Cardiac fibroblast (primary cell): Measurements from ENCODE around the gene TNIK.

Experiments
- DNase-seq, 2 donors: peaks; one replicate each; pipeline versions ENCODE4 v3.0.0 to v3.0.0-alpha.2; 2010; ENCODE audit warnings: low read depth in 2 of 2
- H3K4me3 ChIP-seq, 2 donors: replicated peaks in 1 of 2; 1 replicate in 1 of 2; 2 replicates in 1 of 2; pipeline ENCODE4 v1.5.1; 2011; ENCODE audit warnings: low read depth in 2 of 2, low read length in 2 of 2, mild to moderate bottlenecking in 2 of 2, moderate library complexity in 1 of 2
- TF ChIP-seq, protein P1 (sequence below): IDR thresholded peaks from one replicate; pipeline ENCODE4 v1.5.1; 2011; ENCODE audit warnings: low read depth, mild to moderate bottlenecking, low read length, inconsistent platforms

Gene TNIK

DNA sequence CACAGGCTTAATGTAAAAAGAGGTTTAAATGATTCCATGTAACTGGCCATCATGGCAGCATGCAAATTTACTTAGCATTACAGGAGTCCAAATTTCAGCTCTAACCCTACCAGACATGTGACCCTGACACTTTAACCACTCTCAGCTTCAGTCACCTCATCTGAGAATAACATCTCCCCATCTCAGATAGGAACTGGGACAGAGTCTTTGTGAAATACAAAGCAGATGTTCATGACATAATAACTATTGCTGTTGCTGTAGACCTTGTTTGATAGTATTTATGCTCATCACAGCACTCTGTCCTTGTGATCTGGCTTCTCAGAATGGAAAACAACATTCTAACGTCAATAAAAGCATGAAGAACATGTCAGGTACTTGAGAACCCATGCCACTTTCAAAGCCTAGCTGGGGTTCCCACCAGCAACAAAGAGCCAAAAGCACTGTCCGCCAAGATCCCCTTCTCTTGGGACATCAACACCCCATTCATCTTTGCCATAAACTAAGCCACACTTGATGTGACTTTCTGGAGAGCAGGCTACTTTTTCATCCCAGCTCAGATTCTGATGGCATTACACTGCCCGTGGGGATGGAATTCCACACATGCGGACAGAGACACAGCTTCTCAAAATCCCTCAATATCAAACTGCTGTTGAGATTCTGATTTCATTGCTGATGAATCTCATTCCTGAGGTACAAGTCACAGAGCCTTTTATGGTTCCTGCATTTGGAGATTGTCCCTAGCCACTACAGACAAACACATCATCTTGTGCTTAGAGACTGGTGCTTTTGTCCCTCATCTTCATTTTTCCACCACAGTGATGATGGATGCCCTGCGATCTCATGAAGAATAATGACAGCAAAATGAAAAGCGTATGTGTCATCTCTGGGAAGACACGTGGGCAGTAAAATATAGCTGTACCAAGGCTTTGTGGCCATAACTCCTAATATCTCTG, 202.7 kb downstream of the TNIK start:
- TF ChIP-seq, protein P1, sequence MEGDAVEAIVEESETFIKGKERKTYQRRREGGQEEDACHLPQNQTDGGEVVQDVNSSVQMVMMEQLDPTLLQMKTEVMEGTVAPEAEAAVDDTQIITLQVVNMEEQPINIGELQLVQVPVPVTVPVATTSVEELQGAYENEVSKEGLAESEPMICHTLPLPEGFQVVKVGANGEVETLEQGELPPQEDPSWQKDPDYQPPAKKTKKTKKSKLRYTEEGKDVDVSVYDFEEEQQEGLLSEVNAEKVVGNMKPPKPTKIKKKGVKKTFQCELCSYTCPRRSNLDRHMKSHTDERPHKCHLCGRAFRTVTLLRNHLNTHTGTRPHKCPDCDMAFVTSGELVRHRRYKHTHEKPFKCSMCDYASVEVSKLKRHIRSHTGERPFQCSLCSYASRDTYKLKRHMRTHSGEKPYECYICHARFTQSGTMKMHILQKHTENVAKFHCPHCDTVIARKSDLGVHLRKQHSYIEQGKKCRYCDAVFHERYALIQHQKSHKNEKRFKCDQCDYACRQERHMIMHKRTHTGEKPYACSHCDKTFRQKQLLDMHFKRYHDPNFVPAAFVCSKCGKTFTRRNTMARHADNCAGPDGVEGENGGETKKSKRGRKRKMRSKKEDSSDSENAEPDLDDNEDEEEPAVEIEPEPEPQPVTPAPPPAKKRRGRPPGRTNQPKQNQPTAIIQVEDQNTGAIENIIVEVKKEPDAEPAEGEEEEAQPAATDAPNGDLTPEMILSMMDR: no peak
- DNase-seq: peak; percentile 11 to 62
- H3K4me3 ChIP-seq: no peak overlapping the region

- TF ChIP-seq, protein P1: no peak
- peak; percentile 14 to 52 for DNase-seq
- no peak overlapping the region for H3K4me3 ChIP-seq
Measured at GRCh38 chr3:171256445-171257250, 203.6 kb downstream of the TNIK start.

DNA sequence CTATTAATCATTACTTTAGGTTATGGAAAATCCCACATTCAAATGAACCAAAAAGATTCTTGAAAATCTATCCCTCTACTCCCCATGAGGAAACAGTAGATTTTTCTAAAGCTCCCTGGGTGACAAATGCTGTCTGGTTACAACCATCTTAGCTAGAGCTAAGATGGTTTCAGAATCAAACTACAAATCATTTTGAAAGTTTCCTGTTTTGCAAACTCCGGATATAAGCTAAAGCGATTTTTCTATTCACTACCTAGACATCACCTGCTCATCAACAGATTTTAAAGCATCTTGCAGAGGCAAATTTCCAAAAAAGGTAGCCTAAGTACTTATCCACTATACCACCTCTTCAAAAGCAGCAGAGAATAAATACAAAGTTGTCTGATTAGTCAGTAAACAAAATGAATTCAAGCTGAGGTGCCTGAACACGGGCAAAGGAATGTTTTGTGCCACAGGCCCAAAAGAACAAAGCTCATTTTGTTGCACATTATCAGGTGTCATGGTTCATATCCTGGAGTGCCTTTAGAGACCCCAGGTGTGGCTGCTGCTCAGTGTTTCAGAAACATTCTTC, 204.9 kb downstream of the TNIK start:
- no peak overlapping the region for H3K4me3 ChIP-seq
- TF ChIP-seq, protein P1: no peak
- no peak for DNase-seq

- DNase-seq: no peak
- TF ChIP-seq, protein P1: no peak
- no peak overlapping the region for H3K4me3 ChIP-seq
Measured at GRCh38 chr3:171254315-171254714, 205.9 kb downstream of the TNIK start.

DNA sequence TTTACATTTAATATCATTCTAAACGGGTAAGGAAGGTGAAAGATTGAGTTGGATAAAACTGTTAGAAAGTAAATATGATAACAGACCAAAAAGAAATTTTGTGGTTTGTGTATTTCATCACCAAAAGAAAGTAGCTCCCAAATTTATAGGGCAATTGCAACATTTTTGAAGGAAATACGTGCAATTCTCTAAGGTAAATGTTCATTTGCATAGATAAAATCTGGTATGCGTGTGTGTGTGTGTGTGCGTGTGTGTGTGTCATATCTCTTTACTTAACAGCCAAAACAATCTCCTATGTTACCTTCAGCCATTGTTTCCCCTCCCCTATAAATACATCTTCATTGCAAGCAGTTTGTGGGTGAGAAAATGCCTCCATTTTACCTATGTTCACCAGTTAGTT, 208.4 kb downstream of the TNIK start:
- DNase-seq: peak; percentile 12 to 26
- H3K4me3 ChIP-seq: no peak overlapping the region
- TF ChIP-seq, protein P1: no peak

DNA sequence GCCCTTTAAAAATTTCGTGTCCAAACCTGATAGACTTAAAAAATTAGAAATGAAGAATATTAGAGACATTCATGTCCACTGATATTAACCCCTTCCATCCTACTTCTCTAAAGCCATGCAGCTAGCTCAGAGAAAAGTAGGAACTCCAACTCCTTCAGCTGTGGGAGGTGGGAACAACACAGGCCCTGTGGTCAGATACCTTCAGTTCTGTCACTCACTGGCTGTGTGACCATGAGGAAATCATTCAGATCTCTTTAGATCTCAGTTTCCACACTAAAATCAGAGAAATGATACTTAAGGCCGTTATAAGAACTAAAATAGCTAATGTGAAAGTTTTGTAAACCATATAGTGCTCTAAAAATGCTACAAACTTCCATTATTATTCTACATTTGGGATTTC, 209.8 kb downstream of the TNIK start:
- no peak for DNase-seq
- TF ChIP-seq, protein P1: no peak
- no peak overlapping the region for H3K4me3 ChIP-seq
